Measurements from ENCODE around the gene SLC9A9. TPM values are rescaled to one million over a fixed set of nuclear protein-coding genes. Genes with fewer than 3 reads are reported as not detected.

The SLC9A9 gene
- total RNA-seq, 1 donor from 2014 or later = 3.5 TPM

DNA sequence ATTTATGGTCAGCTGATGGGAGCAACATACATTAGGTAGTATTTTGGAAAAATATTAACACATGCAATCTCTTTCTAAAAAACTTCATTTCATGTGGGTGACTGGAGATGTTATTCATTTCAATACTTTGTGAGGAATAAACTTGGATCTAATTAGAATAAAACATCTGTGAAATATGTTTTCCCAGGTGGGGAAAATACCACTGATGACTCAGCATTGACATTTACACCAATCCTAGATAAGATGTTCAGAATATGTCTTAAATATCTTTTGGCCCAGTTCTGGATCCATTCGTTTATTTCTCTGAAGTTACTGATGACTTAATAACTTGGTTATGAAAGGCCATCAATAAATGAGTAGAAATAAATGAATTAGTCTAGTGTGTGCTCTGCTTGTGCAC lies 481.1 kb downstream of the SLC9A9 start:
- Mint-ChIP-seq H3K27me3 (ENCODE audit: unreplicated experiment) (no peaks in the 10 kb centered on the region), H3K9me3 (ENCODE audit: unreplicated experiment) (no peaks in the 10 kb centered on the region), H3K36me3 (ENCODE audit: unreplicated experiment) (no peaks in the 10 kb centered on the region), H3K4me1 (ENCODE audit: unreplicated experiment) (peaks cover 18% of the 10 kb centered on the region), H3K4me3 (ENCODE audit: unreplicated experiment) (no peak overlapping the region), H3K27ac (ENCODE audit: unreplicated experiment) (no peak overlapping the region)
- TF ChIP-seq, protein P1, sequence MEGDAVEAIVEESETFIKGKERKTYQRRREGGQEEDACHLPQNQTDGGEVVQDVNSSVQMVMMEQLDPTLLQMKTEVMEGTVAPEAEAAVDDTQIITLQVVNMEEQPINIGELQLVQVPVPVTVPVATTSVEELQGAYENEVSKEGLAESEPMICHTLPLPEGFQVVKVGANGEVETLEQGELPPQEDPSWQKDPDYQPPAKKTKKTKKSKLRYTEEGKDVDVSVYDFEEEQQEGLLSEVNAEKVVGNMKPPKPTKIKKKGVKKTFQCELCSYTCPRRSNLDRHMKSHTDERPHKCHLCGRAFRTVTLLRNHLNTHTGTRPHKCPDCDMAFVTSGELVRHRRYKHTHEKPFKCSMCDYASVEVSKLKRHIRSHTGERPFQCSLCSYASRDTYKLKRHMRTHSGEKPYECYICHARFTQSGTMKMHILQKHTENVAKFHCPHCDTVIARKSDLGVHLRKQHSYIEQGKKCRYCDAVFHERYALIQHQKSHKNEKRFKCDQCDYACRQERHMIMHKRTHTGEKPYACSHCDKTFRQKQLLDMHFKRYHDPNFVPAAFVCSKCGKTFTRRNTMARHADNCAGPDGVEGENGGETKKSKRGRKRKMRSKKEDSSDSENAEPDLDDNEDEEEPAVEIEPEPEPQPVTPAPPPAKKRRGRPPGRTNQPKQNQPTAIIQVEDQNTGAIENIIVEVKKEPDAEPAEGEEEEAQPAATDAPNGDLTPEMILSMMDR (IDR thresholded peaks at IDR 0.05) = no peak
- no peak for DNase-seq (ENCODE audit: extremely low spot score, unreplicated experiment)

DNA sequence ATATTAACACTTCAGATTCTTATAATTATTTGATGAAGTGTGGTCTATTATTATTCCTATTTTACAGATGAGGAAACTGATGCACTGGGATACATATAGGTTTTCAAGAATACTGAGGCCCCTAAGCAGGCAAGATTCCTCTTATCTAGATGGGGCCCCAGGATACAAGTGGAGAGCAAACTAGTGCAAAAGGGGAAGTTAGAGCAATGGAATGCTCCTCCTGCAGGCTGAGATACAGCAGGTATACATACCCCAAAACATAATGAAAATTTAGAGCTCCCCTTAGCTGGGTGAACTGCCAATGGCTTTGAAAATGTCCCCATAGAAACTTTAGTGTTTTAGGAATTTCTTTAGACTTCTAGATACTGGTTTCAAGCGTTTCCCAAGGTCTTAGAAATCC lies 481.6 kb downstream of the SLC9A9 start:
- Mint-ChIP-seq H3K9me3 (ENCODE audit: unreplicated experiment) (no peaks in the 10 kb centered on the region), H3K4me1 (ENCODE audit: unreplicated experiment) (peaks cover 18% of the 10 kb centered on the region), H3K4me3 (ENCODE audit: unreplicated experiment) (no peak overlapping the region), H3K36me3 (ENCODE audit: unreplicated experiment) (peaks cover 2% of the 10 kb centered on the region), H3K27me3 (ENCODE audit: unreplicated experiment) (no peaks in the 10 kb centered on the region), H3K27ac (ENCODE audit: unreplicated experiment) (no peak overlapping the region)
- DNase-seq (ENCODE audit: extremely low spot score, unreplicated experiment) = no peak
- TF ChIP-seq, protein P1 (IDR thresholded peaks at IDR 0.05) = no peak

DNA sequence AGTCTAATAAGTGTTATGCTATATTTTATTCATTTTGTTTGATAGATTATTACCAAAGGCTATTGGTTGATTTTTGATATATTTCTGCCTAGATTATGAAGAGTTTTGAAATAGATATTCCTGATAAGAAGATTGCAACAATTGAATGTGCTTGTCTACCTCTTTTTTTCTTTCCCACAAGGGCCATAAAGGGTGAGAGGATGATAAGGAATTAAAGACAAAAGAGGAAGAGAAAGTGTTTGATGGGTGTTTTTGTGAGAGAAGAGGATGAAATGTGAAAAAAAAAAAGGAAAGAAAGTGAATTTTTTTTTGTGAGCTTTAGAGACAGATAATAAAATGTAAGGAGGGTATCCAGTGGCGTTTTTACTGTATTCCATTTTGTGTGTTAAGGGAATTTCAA lies 484.3 kb downstream of the SLC9A9 start:
- Mint-ChIP-seq H3K36me3 (ENCODE audit: unreplicated experiment) (peaks cover 3% of the 10 kb centered on the region), H3K27ac (ENCODE audit: unreplicated experiment) (no peak overlapping the region), H3K4me1 (ENCODE audit: unreplicated experiment) (peaks cover 22% of the 10 kb centered on the region), H3K4me3 (ENCODE audit: unreplicated experiment) (no peak overlapping the region), H3K27me3 (ENCODE audit: unreplicated experiment) (no peaks in the 10 kb centered on the region), H3K9me3 (ENCODE audit: unreplicated experiment) (no peaks in the 10 kb centered on the region)
- DNase-seq (ENCODE audit: extremely low spot score, unreplicated experiment) = no peak
- TF ChIP-seq, protein P1 (IDR thresholded peaks at IDR 0.05) = no peak

DNA sequence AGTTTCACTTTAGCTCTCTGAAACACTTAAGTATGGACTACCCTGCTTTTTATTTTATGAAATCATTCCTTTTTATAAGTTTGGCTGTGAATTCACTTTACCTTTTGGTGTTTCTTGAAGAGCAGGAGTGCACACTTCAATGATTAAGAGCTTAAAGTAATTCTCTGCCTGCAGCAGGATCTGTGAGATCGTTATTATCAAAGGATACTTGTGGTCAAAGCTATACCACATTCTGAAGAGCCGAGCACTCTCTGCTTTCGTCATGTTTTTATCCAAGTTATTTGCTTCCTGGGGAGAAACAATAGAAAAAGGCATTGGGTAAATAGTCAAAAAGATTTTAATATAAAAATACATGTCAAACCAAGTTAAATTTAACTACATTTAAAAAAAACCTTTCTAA lies 485.0 kb downstream of the SLC9A9 start:
- H3K36me3 Mint-ChIP-seq (ENCODE audit: unreplicated experiment) = peaks cover 3% of the 10 kb centered on the region
- H3K27ac Mint-ChIP-seq (ENCODE audit: unreplicated experiment) = peak overlapping the region; percentile 32
- TF ChIP-seq, protein P1 (IDR thresholded peaks at IDR 0.05) = no peak
- H3K4me3 Mint-ChIP-seq (ENCODE audit: unreplicated experiment) = no peak overlapping the region
- DNase-seq (ENCODE audit: extremely low spot score, unreplicated experiment) = no peak
- no peaks in the 10 kb centered on the region for H3K9me3 Mint-ChIP-seq (ENCODE audit: unreplicated experiment)
- peaks cover 22% of the 10 kb centered on the region for H3K4me1 Mint-ChIP-seq (ENCODE audit: unreplicated experiment)
- no peaks in the 10 kb centered on the region for H3K27me3 Mint-ChIP-seq (ENCODE audit: unreplicated experiment)

DNA sequence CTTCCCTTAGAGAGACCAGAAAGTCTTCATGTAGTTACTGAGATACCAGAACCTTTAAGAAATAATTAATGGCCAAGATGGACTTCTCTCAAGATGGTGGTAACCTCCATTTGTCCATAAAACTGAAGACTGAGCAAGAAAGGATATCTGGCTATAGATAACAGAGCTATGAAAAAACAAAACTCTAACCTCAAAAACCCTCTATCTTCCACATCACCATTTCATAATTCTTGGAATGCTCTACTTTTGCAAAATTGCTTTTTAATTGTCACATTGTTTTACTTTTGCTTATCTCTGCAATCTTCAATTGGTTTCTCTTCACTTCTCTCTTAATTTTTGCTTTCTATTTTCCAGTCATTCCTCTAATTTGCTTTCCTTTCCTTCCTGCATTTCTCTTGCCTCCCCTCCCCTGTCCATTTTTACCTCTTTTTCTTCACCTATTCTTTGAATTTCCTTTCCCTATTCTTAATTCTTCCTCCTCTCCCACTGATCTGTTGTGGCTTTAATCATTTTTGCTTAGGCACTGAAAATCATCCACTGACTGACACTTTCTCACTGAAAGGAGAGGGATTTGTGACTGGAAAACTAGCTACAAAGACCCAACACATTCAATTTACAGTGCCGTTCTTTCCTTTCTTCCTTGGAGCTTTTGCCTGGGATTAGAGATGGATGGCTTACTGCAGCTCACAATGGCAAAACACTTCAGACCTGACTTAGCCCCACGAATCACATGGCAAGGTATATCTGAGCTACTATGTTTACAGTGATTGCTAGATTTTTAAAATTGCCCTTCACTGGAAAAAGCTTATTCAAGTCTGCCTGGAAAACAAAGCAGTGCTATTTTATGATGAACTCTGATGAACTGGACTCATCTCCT lies 485.9 kb downstream of the SLC9A9 start:
- Mint-ChIP-seq H3K9me3 (ENCODE audit: unreplicated experiment) (no peaks in the 10 kb centered on the region), H3K4me3 (ENCODE audit: unreplicated experiment) (no peak overlapping the region), H3K36me3 (ENCODE audit: unreplicated experiment) (peaks cover 3% of the 10 kb centered on the region), H3K27me3 (ENCODE audit: unreplicated experiment) (no peaks in the 10 kb centered on the region), H3K27ac (ENCODE audit: unreplicated experiment) (no peak overlapping the region), H3K4me1 (ENCODE audit: unreplicated experiment) (peaks cover 19% of the 10 kb centered on the region)
- no peak for DNase-seq (ENCODE audit: extremely low spot score, unreplicated experiment)
- TF ChIP-seq, protein P1 (IDR thresholded peaks at IDR 0.05) = no peak

All from osteocyte (in vitro differentiated cells).